Measurements from ENCODE around the gene SERP1.

DNA sequence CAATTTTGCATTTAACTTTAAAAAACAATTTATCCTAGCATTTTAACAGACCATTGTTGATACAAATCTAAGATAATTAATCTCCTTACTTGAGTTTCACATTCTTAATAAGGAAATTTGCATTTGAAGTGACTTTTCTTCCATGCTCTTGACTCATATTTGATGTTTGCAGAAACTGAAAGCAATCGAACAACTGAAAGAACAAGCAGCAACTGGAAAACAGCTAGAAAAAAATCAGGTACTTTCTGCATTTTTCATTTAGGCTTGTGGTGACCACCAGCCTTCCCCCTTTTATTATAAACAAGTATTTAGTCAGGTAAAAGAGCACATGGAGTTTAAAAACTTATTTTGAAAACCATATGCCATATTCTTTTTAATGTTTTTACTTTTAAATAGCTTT, 36.7 kb upstream of the SERP1 start:
- no peak for TF ChIP-seq NFRKB (IDR thresholded peaks at IDR 0.05)
- no peak for TF ChIP-seq FOXA1 (IDR thresholded peaks at IDR 0.05)
- TF ChIP-seq SUZ12 (IDR thresholded peaks at IDR 0.05) = no peak
- TF ChIP-seq SP1 (IDR thresholded peaks at IDR 0.05) = no peak
- TF ChIP-seq ARNT (IDR thresholded peaks at IDR 0.05) = no peak
